GM21717 (cell line): ENCODE results near the gene TSHZ2.
"Not testable (repeated sequence)": the region's sequence is repeated elsewhere in the genome, so short reads cannot be mapped to it uniquely, and the experiment has no call there.

Experiments used
- ATAC-seq: cut with Tn5 transposase; IDR thresholded peaks from one replicate; pipeline ENCODE4 v1.9.1; 2021; ENCODE audit warnings: mild to moderate bottlenecking, moderate library complexity; ENCODE audit not compliant: unreplicated experiment

The TSHZ2 gene

GRCh38 chr20:53298260-53298659 lies 326.1 kb downstream of the TSHZ2 start:
- no peak for ATAC-seq

DNA sequence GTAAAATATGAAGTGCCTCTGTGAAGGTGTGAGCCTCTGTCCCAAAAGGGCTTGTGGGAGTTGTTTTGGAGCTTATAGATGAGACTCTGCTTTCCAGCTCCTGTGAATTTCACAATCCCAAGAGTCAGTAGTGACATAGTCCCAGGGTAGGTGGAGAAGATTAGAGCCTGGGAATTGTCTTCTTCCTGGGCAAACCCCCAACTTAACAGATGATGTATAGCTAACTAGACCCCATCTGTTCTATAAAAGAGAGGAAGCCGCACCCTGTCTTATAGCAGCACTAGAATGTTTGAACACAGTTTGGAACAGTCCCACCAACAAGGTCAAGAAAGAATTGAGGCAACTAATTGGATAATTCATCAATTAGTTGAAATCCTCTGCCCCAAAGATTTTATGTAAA lies 326.8 kb downstream of the TSHZ2 start:
- no peak for ATAC-seq

GRCh38 chr20:53299831-53300230 lies 327.7 kb downstream of the TSHZ2 start:
- no peak for ATAC-seq

DNA sequence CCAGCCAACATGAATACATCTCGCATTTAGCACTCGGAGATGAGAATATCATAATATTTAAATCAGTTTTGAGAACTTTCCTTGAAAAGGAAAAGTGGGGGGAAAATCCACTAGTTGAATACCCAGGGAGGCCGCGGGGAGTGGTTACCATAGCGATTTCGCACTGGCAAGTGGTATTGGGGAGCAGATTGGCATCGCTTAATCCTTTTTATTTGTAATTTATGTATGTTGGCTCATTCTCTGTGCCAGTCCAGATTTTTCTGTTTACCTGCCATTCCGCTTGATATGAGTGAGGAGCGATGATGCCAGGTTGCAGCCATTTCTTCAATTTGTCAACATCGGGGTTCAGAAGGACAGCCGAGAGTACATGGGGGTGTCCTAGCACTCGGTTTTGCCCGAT lies 329.7 kb downstream of the TSHZ2 start:
- ATAC-seq = no peak

DNA sequence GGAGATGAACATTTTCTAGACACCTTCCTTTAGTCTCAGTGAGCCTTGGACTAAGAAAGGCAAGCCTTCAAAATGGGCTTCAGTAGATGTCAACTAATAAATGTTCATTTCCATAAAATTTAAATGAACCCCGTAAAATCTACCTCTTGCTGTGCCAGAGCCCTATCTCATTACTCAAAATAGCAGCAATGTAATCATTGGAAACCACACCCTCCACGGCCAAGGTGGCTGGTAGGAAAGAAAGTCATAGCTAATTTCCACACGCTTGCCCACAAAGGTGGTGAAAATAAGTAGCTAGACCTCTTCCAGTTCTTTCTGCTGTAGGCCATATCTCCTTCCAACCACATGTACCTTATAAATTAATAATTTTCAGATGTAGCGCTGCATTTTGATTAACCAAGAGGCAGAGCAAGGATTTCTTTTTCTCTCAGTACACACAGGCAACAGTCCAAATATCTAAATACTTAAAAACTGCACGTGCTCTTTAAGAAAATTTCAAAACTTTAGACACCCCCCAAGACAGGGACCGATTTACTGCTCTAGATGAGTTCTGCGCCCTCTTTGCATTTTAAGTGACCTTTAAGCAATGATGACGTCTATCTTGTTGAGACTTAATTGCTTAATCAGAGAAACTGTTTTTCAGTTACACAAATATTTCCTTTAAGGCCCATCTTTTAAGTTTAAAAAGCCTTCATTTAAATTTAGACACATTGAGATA lies 330.7 kb downstream of the TSHZ2 start:
- no peak for ATAC-seq

- ATAC-seq = no peak
These were observed 331.2 kb downstream of the TSHZ2 start for GRCh38 chr20:53303413-53303760.

- ATAC-seq = no peak
These were observed 332.0 kb downstream of the TSHZ2 start for GRCh38 chr20:53304146-53304545.

- ATAC-seq = no peak
These were observed 334.1 kb downstream of the TSHZ2 start for GRCh38 chr20:53306192-53306805.

- no peak for ATAC-seq
These were observed 335.9 kb downstream of the TSHZ2 start for GRCh38 chr20:53307964-53308597.

GRCh38 chr20:53309515-53309914 lies 337.4 kb downstream of the TSHZ2 start:
- ATAC-seq = no peak

DNA sequence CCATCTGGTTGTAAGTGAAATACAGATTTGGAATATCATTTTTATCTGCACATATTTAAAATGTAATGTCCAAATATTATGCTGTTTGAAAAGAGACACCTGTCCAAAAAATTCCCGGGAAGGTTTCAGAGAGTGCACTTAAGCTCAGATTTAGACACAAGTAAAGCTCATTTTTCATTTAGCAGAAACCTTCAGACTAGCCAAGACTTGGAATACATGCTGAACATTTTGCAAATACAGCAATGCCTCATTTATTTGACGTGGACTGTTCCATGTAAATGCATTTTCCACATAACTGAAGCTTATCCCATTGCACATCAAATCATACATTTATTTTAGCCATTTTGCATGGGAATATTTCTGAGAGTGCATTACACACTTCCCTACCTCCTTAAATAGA lies 340.8 kb downstream of the TSHZ2 start:
- no peak for ATAC-seq

- no peak for ATAC-seq
These were observed 344.2 kb downstream of the TSHZ2 start for GRCh38 chr20:53316206-53316937.

DNA sequence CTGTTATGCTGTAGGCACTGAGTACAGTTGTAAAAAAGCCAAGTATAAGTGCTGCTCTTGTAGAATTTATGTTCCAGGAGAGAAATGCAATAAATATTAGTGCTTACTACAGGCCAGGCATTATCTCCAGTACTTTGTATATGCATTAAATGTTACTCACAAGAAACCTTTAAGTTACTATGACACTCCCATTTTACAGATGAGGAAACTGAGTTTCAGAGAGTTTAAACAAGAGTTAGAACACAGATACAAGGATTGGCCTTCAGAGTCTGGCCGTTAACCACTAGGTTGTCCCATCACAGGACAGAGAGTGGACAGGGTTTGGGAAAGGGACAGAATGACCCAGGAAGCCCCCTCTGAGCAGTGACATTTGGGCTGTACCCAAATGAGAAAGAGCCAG lies 347.0 kb downstream of the TSHZ2 start:
- no peak for ATAC-seq

DNA sequence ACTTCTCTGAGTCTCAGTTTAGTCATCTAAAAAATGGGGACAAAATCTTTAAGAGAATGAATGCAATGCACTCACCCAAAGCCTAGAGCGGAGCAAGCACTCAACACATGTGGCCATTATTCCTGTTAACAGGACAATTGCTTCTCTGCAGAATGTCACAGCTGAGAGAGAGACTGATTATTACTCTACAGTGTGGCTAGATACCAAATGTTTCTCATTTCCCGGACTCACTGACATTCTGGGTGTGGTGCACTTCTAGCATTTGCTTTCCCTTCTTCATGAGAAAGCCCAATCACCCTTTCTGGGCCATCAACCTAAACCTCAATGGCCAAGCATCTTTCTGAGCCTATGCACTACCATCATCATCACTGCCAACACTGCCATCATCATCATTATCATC lies 347.6 kb downstream of the TSHZ2 start:
- no peak for ATAC-seq

DNA sequence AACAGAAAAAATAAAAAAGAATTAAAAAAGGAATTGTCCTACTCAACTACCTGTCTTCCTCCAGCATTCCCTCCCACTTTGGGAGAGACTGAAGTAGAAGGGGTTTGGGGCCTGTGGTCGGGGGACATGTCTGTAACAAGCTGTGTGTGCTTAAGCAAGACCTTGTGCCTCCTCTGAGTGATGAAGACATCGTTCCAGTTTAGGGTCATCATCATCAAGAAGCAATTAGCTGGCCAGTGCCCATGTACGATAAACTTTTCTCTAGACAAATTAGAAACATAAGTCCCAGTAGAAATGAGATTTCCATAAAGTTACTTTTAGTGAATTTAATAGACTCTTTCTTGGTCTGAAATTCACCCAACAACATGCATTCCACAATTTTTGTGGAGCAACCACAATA lies 348.5 kb downstream of the TSHZ2 start:
- no peak for ATAC-seq

- ATAC-seq = no peak
These were observed 349.4 kb downstream of the TSHZ2 start for GRCh38 chr20:53321596-53321995.

- no peak for ATAC-seq
These were observed 350.5 kb downstream of the TSHZ2 start for GRCh38 chr20:53322651-53323050.

DNA sequence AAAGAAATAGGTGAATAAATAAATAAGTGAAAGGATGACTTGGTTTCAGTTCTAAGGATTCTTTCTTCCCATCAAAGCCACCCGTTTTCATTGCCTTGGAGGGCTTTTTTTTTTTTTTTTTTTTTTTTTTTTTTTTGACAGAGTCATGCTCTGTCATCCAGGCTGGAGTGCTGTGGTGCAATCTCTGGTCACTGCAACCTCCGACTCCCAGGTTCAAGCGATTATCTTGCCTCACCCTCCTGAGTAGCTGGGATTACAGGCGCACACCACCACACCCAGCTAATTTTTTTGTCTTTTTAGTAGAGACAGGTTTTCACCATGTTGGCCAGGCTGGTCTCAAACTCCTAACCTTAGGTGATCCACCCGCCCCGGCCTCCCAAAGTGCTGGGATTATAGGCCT lies 351.3 kb downstream of the TSHZ2 start:
- not testable (repeated sequence) for ATAC-seq

DNA sequence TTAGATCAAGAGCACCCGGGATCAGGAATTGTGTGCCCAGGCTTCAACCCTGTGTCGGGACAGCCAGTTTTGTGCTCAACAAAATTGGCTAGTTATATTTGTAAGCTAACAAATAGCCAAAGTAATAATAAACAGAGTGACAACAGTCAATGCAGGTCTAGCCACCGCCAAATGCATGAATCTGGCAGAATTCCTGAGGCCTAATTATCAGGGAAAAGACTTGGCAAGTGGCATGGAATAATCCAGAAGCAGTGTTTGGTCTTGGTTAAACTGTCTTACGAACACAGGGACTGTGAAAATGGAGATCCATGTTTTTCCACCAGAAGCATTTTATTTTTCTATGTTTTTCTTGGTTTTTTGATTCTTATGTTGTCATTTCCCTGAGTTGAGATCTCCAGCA lies 352.7 kb downstream of the TSHZ2 start:
- no peak for ATAC-seq

- ATAC-seq = no peak
These were observed 356.8 kb downstream of the TSHZ2 start for GRCh38 chr20:53328961-53329360.

DNA sequence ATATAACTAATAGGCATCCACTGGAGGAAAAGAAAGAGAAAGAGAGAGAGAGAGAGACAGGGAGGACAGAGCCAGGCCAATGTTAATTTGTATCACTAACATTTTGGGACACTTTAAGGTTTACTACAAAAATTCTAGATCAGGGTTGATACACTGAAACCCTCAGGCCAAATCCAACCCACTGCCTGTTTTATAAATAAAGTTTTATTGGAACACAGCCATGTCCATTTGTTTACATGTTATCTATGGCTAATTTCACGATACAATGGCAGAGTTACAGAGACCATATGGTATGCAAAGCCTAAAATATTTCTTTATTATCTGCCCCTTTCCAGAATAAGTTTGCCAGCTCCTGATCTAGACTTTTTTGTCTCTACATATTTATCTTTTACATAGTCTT lies 357.6 kb downstream of the TSHZ2 start:
- ATAC-seq = no peak
